Skeletal muscle satellite cell (primary cell): ENCODE results near the gene CDC37L1. TPM values are rescaled to one million over a fixed set of nuclear protein-coding genes. Genes with fewer than 3 reads are reported as not detected.
A peak's percentile ranks its signal among the peaks of the same experiment; 100 is the strongest.
"Not testable (repeated sequence)": the region's sequence is repeated elsewhere in the genome, so short reads cannot be mapped to it uniquely, and the experiment has no call there.

Experiments
- H3K27me3 ChIP-seq: 2 replicates; pipeline ENCODE4 v1.7.0; 2013; ENCODE audit warnings: low read length; ENCODE audit not compliant: control insufficient read depth, insufficient read depth
- H3K36me3 ChIP-seq: 2 replicates; pipeline ENCODE4 v1.7.0; 2013; ENCODE audit warnings: mild to moderate bottlenecking, control low read depth, low read length; ENCODE audit not compliant: insufficient read depth
- H3K4me1 ChIP-seq: 2 replicates; pipeline ENCODE4 v1.7.0; 2013; ENCODE audit warnings: low read length; ENCODE audit not compliant: control insufficient read depth, insufficient read depth
- H3K4me2 ChIP-seq: 2 replicates; pipeline ENCODE4 v1.7.0; 2013; ENCODE audit warnings: mild to moderate bottlenecking, low read length
- H3K4me3 ChIP-seq: 2 replicates; pipeline ENCODE4 v1.7.0; 2013; ENCODE audit warnings: low read length
- H3K9ac ChIP-seq: 2 replicates; pipeline ENCODE4 v1.7.0; 2013; ENCODE audit warnings: mild to moderate bottlenecking, low read depth, low read length, moderate library complexity
- H3K9me3 ChIP-seq: replicated peaks from 2 replicates; pipeline ENCODE4 v1.7.0; 2013; ENCODE audit warnings: mild to moderate bottlenecking, control low read depth, low read length
- total RNA-seq: library from RNA; depleted of rRNA; stranded (reverse); fragments of >200 nt; gene quantifications from 2 replicates; pipeline ENCODE4 v1.2.3, GENCODE V29; 2012; rRNA removed

The CDC37L1 gene
- total RNA-seq = 11.8 and 13.9 TPM in 2 replicates

GRCh38 chr9:4679268-4680172 is at the start of gene CDC37L1:
Gene CDC37L1, plus strand, starts transcription at chr9:4679569. Its CDS starts 199 bp downstream, at chr9:4679768.
- Histone ChIP-seq H3K27me3 (no peaks in the 10 kb centered on the region), H3K36me3 (no peaks in the 10 kb centered on the region), H3K4me3 (peak within 1 kb of the TSS; percentile 96), H3K9me3 (no peaks in the 10 kb centered on the region), H3K4me1 (peaks cover 23% of the 10 kb centered on the region), H3K4me2 (peak within 1 kb of the TSS; percentile 84), H3K9ac (peak within 1 kb of the TSS; percentile 86)

DNA sequence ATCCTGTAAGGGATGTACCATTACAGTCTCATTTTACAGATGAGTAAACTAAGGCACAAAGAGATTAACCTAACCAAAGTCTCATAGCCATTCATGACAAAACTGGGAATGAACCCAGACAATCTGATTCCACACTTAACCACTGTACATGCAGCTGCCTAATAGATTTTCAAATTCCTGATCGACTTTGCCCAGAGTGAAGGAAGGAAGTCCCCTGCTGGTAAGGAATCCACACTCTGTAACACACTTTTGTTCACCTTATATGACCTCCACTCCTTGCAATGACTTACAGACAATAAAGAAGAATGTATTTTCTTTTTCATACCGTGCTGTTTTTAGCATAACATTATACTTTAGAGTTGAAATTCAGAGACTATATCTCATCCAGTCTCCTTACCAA is 48.5 kb upstream of the CDC37L1 start:
- H3K9ac ChIP-seq = no peak overlapping the region
- H3K4me1 ChIP-seq = no peaks in the 10 kb centered on the region
- no peaks in the 10 kb centered on the region for H3K36me3 ChIP-seq
- H3K4me2 ChIP-seq = no peak overlapping the region
- no peak overlapping the region for H3K4me3 ChIP-seq
- H3K27me3 ChIP-seq = no peaks in the 10 kb centered on the region
- no peaks in the 10 kb centered on the region for H3K9me3 ChIP-seq

DNA sequence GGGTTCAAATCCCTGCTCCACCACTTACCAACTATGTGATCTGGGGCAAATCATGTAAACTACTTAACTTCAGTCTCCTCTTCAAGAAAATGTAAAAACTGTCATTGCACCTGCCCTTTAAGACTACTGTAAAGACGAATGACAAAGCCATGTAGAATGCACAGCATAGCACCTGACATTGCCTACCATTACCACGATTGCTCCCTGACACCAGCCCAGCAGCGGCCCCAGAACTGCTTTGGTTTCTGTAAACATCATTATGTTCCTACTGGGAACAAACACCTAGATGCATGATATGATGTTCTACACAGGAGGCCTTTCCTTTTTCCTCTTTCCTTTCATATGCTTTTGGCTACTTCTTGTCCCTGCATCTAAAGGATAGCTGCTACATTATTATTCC is 40.4 kb upstream of the CDC37L1 start:
- Histone ChIP-seq H3K4me2 (no peak overlapping the region), H3K9ac (no peak overlapping the region), H3K4me1 (no peaks in the 10 kb centered on the region), H3K27me3 (no peaks in the 10 kb centered on the region), H3K36me3 (no peaks in the 10 kb centered on the region), H3K9me3 (no peaks in the 10 kb centered on the region), H3K4me3 (no peak overlapping the region)

DNA sequence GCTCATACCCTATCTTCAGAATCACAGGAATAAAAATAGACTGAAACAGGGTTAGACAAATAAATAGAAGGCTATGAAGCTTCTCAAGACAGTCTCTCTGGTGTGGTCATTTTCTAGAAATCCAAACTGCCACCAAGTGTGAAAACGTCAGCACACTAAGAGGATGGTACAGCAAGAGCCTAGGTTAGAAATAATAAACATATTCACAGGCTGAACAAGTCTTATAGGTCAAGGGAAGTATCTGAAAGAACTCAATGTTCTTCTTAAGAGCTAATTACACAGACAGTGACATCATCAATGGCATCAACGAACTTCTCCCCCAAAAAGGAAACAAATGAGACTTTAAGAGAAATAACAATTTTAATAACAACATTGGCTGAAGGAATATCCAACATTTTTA is 39.9 kb upstream of the CDC37L1 start:
- H3K4me3 ChIP-seq = no peak overlapping the region
- H3K4me2 ChIP-seq = no peak overlapping the region
- no peaks in the 10 kb centered on the region for H3K36me3 ChIP-seq
- no peaks in the 10 kb centered on the region for H3K27me3 ChIP-seq
- no peaks in the 10 kb centered on the region for H3K4me1 ChIP-seq
- no peaks in the 10 kb centered on the region for H3K9me3 ChIP-seq
- H3K9ac ChIP-seq = no peak overlapping the region

DNA sequence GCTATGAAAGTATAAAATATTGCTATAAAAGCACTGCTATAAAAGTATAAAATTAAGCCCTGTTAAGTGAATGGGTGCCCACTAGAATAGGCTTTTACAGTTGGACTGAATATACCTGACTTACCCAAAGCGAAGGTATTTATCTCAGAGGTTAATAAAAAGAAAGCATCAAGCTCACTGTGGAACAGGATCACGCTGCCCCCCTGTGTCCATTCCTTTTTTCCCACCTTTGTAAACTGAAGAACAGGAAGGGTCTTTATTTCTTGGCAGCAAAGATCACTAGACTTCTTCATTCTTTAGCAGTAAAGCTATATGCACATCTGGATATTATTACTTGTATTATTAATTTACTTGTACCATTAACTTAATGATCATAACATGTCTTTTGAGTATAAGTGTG is 39.3 kb upstream of the CDC37L1 start:
- no peaks in the 10 kb centered on the region for H3K9me3 ChIP-seq
- no peak overlapping the region for H3K4me3 ChIP-seq
- H3K9ac ChIP-seq = no peak overlapping the region
- no peak overlapping the region for H3K4me2 ChIP-seq
- no peaks in the 10 kb centered on the region for H3K27me3 ChIP-seq
- no peaks in the 10 kb centered on the region for H3K4me1 ChIP-seq
- no peaks in the 10 kb centered on the region for H3K36me3 ChIP-seq

DNA sequence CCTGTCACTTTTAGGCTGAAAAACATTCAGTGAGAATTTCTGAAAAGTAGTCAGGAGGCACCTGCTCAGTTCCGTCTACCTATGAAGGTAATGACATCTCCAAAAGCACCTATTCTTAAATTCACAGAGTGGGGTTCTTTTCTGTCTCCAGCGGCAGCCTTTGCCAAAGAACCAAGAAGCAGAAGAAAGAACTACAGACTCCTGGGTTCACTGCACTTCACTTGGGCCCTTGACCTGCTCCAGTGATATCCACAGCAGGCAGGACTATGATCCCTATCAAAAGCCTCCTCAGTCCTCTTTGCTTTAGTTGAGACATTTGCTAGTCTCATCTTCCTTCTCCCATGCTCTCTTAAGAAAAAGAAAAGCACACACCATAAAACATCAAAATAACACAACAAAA is 37.0 kb upstream of the CDC37L1 start:
- H3K4me1 ChIP-seq = no peaks in the 10 kb centered on the region
- no peaks in the 10 kb centered on the region for H3K27me3 ChIP-seq
- no peaks in the 10 kb centered on the region for H3K36me3 ChIP-seq
- H3K4me2 ChIP-seq = no peak overlapping the region
- H3K9ac ChIP-seq = no peak overlapping the region
- H3K9me3 ChIP-seq = no peaks in the 10 kb centered on the region
- H3K4me3 ChIP-seq = no peak overlapping the region

- Histone ChIP-seq H3K4me3 (no peak overlapping the region), H3K4me1 (no peaks in the 10 kb centered on the region), H3K9ac (no peak overlapping the region), H3K27me3 (no peaks in the 10 kb centered on the region), H3K4me2 (no peak overlapping the region), H3K36me3 (no peaks in the 10 kb centered on the region), H3K9me3 (no peaks in the 10 kb centered on the region)
Measured at GRCh38 chr9:4654084-4654483, 25.3 kb upstream of the CDC37L1 start.

- no peak overlapping the region for H3K9ac ChIP-seq
Measured at GRCh38 chr9:4654538-4654937, 24.8 kb upstream of the CDC37L1 start.

GRCh38 chr9:4656196-4656595 is 23.2 kb upstream of the CDC37L1 start:
- H3K4me1 ChIP-seq, H3K9me3 ChIP-seq, H3K27me3 ChIP-seq, H3K36me3 ChIP-seq, H3K4me2 ChIP-seq, H3K4me3 ChIP-seq, H3K9ac ChIP-seq: not testable (repeated sequence)

More at GRCh38 chr9:4654538-4654937, 24.8 kb upstream of the CDC37L1 start:
- Histone ChIP-seq H3K9me3 (no peaks in the 10 kb centered on the region), H3K4me1 (no peaks in the 10 kb centered on the region), H3K4me3 (no peak overlapping the region), H3K27me3 (no peaks in the 10 kb centered on the region), H3K4me2 (no peak overlapping the region), H3K36me3 (no peaks in the 10 kb centered on the region)

DNA sequence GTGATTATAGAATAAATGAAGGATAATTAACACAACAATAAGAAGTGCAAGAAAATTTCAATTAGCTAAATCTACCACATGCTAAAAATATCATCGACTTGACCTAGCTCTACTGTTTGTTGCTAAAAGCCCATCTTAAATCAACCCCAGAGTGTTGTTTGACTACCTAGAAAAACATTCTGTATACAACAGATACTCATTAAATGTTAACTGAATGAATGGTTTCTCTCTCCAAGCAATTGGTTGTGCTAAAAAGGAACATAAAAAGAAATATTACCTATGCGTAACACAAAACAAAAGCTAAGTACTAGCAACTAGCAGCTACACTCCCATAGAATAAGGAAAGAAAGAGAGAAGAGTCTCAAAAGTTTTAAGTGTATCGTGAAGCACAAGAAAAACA is 22.7 kb upstream of the CDC37L1 start:
- Histone ChIP-seq H3K4me1 (peaks cover 7% of the 10 kb centered on the region), H3K9ac (no peak overlapping the region)

GRCh38 chr9:4657426-4658159 is 21.8 kb upstream of the CDC37L1 start:
- H3K4me2 ChIP-seq = no peak overlapping the region
- H3K9me3 ChIP-seq = no peaks in the 10 kb centered on the region

More for the DNA sequence above, 22.7 kb upstream of the CDC37L1 start:
- H3K36me3 ChIP-seq = no peaks in the 10 kb centered on the region
- H3K4me2 ChIP-seq = no peak overlapping the region
- H3K9me3 ChIP-seq = no peaks in the 10 kb centered on the region
- H3K27me3 ChIP-seq = no peaks in the 10 kb centered on the region
- no peak overlapping the region for H3K4me3 ChIP-seq

More at GRCh38 chr9:4657426-4658159, 21.8 kb upstream of the CDC37L1 start:
- no peaks in the 10 kb centered on the region for H3K36me3 ChIP-seq
- no peak overlapping the region for H3K4me3 ChIP-seq
- peaks cover 11% of the 10 kb centered on the region for H3K4me1 ChIP-seq
- no peak overlapping the region for H3K9ac ChIP-seq
- H3K27me3 ChIP-seq = no peaks in the 10 kb centered on the region
